Caco-2 (cell line): ENCODE results near the gene PLD2. TPM values are rescaled to one million over a fixed set of nuclear protein-coding genes. Genes with fewer than 3 reads are reported as not detected.

Source experiments
- BruUV-seq: library from RNA; stranded (reverse); fragments of 400-500 nt; replicated peaks from 2 replicates; lab custom pipeline; 2021; lab: Mats Ljungman, UMichigan
- CTCF ChIA-PET: fragments of 300-600 bp; sonication (Branson Sonifier 250); formaldehyde crosslinking; loops from one replicate; lab custom pipeline; 2022; ENCODE audit warnings: antibody characterized with exemption; lab: Charles Lee
- POLR2A ChIA-PET: fragments of 300-600 bp; sonication (Branson Sonifier 250); formaldehyde crosslinking; loops from one replicate; lab custom pipeline; 2022; ENCODE audit warnings: antibody characterized with exemption; lab: Charles Lee
- DNase-seq, 2 experiments: peaks; one replicate each; pipeline versions ENCODE4 v3.0.0 to v3.0.0-alpha.2; 2020 to 2022
- H3K27me3 ChIP-seq: replicated peaks from 2 replicates; pipeline ENCODE4 v1.6.0; 2011; ENCODE audit warnings: low read length; ENCODE audit not compliant: control insufficient read depth, insufficient read depth
- H3K36me3 ChIP-seq: 2 replicates; pipeline ENCODE4 v1.5.1; 2011; ENCODE audit warnings: low read length; ENCODE audit not compliant: control insufficient read depth, insufficient read depth
- H3K4me1 ChIP-seq: fragments of 250-450 bp; sonication (Bioruptor Pico); 2 replicates; pipeline ENCODE4 v1.5.1; 2020; ENCODE audit warnings: mild to moderate bottlenecking
- H3K4me3 ChIP-seq: 2 replicates; pipeline ENCODE4 v1.5.1; 2011; ENCODE audit warnings: low read depth, mild to moderate bottlenecking, control low read depth, low read length
- H3K9me3 ChIP-seq: fragments of 250-450 bp; sonication (Bioruptor Pico); 2 replicates; pipeline ENCODE4 v1.5.1; 2020; ENCODE audit warnings: mild to moderate bottlenecking, moderate library complexity
- H3K27ac Mint-ChIP-seq: one replicate; pipeline ENCODE4 v1.8.0; 2022; ENCODE audit warnings: mixed read lengths; ENCODE audit not compliant: unreplicated experiment
- H3K27me3 Mint-ChIP-seq: one replicate; pipeline ENCODE4 v1.8.0; 2022; ENCODE audit warnings: mixed read lengths; ENCODE audit not compliant: insufficient read depth, unreplicated experiment
- H3K36me3 Mint-ChIP-seq: one replicate; pipeline ENCODE4 v1.8.0; 2022; ENCODE audit warnings: mild to moderate bottlenecking, mixed read lengths; ENCODE audit not compliant: insufficient read depth, unreplicated experiment
- H3K4me1 Mint-ChIP-seq: one replicate; pipeline ENCODE4 v1.8.0; 2022; ENCODE audit warnings: low read depth, mixed read lengths; ENCODE audit not compliant: unreplicated experiment
- H3K4me3 Mint-ChIP-seq: one replicate; pipeline ENCODE4 v1.8.0; 2022; ENCODE audit warnings: mild to moderate bottlenecking, moderate library complexity, mixed read lengths; ENCODE audit not compliant: unreplicated experiment
- H3K9me3 Mint-ChIP-seq: one replicate; pipeline ENCODE4 v1.8.0; 2022; ENCODE audit warnings: mixed read lengths; ENCODE audit not compliant: unreplicated experiment
- intact Hi-C: fragments of 100-400 bp; cut with micrococcal nuclease; formaldehyde crosslinking; loops from one replicate; pipeline ENCODE4 v1.10.0; 2022; ENCODE audit not compliant: unreplicated experiment
- total RNA-seq: library from RNA; stranded (reverse); gene quantifications from 2 replicates; pipeline ENCODE4 v1.2.3, GENCODE V29; 2022
- TF ChIP-seq, protein P1 (sequence below), 2 experiments: fragments of 200-600 bp in 1 of 2; IDR thresholded peaks; 1 replicate in 1 of 2; 2 replicates in 1 of 2; pipeline versions ENCODE4 v1.5.1 to v1.8.0; 2011 to 2022; ENCODE audit warnings: antibody characterized with exemption in 1 of 2, control low read depth in 1 of 2, inconsistent platforms in 1 of 2, low read depth in 1 of 2, low read length in 1 of 2, mild to moderate bottlenecking in 1 of 2, moderate library complexity in 1 of 2; ENCODE audit not compliant: insufficient read depth in 1 of 2, severe bottlenecking in 1 of 2, unreplicated experiment in 1 of 2

Gene PLD2
- total RNA-seq, 1 experiment from 2014 or later, result 47.2 TPM

DNA sequence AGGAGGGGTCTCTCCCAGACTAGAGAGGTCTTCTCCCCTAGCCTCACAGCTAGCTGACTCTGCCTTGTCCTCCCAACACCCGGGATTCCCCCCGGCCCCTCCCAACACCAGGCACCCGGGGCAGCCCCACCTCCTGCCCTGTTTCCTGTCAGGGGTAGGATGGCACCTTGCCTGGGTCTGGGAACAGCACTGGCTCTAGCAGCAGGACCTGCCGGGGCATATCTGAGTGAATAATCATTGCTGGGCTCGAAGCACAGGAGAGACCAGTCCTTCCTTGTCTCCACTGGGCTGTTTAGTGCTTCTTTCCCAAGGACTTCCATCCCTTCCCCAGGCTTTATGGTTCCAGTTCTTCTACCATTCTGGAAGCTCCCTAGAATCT, 51.9 kb downstream of the PLD2 start:
- H3K4me1 ChIP-seq, result peaks cover 9% of the 10 kb centered on the region
- intact Hi-C loops, result no loop called here
- H3K27me3 ChIP-seq, result no peaks in the 10 kb centered on the region
- TF ChIP-seq, protein P1, sequence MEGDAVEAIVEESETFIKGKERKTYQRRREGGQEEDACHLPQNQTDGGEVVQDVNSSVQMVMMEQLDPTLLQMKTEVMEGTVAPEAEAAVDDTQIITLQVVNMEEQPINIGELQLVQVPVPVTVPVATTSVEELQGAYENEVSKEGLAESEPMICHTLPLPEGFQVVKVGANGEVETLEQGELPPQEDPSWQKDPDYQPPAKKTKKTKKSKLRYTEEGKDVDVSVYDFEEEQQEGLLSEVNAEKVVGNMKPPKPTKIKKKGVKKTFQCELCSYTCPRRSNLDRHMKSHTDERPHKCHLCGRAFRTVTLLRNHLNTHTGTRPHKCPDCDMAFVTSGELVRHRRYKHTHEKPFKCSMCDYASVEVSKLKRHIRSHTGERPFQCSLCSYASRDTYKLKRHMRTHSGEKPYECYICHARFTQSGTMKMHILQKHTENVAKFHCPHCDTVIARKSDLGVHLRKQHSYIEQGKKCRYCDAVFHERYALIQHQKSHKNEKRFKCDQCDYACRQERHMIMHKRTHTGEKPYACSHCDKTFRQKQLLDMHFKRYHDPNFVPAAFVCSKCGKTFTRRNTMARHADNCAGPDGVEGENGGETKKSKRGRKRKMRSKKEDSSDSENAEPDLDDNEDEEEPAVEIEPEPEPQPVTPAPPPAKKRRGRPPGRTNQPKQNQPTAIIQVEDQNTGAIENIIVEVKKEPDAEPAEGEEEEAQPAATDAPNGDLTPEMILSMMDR (IDR thresholded peaks at IDR 0.05; ENCODE audit: insufficient read depth in 1 of 2, low read depth in 1 of 2, low read length in 1 of 2, severe bottlenecking in 1 of 2, unreplicated experiment in 1 of 2), result no peak
- Mint-ChIP-seq H3K36me3 (peaks cover 18% of the 10 kb centered on the region), H3K4me1 (peaks cover 18% of the 10 kb centered on the region), H3K9me3 (no peaks in the 10 kb centered on the region), H3K27ac (no peak overlapping the region), H3K27me3 (no peaks in the 10 kb centered on the region), H3K4me3 (no peak overlapping the region)
- BruUV-seq, result no TSS peak
- ChIA-PET POLR2A (interaction anchor here (0.6 kb wide), 1 partner anchor 52 kb away, joined by 4 read pairs; no protein-coding TSS in a partner anchor), CTCF (no interaction called here)
- H3K9me3 ChIP-seq, result no peaks in the 10 kb centered on the region
- no peak overlapping the region for H3K4me3 ChIP-seq
- no peaks in the 10 kb centered on the region for H3K36me3 ChIP-seq
- no peak for DNase-seq

DNA sequence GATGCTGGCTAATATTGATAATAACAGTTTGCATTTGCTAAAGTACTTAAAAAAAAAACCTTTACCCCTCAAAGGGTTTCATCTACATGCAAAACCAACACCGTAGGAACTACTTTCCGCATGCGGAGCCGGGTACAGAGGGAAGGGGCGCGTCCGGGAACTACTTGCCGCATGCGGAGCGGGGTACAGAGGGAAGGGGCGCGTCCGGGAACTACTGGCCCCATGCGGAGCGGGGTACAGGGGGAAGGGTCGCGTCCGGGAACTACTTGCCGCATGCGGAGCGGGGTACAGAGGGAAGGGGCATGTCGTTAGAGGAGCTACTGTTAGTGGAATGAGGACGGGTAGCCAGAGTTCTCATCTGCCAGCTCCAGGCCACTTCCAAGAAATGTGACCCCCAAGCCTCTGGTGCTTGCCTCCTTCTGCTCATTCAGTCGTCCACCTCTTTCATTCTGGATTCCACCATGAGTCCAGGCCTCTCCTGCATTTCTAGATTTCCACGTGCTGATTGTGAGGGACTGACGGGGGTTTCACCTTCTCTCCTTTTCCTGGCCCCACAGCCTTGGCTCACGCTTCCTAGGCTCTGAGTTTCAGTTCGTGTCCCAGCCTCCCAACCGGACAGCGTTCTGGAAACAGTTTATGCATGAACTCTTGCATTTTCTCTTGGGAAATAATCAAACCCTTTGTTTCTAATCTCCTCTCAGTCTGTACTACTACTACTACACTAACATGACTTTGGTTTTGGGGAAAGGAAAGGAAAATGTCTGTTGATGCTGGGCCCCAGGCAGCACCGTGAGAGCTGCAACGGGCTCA, 53.1 kb downstream of the PLD2 start:
- H3K9me3 Mint-ChIP-seq, result no peaks in the 10 kb centered on the region
- no peaks in the 10 kb centered on the region for H3K9me3 ChIP-seq
- H3K4me1 ChIP-seq, result no peaks in the 10 kb centered on the region
- no peak overlapping the region for H3K4me3 ChIP-seq
- no TSS peak for BruUV-seq
- H3K4me3 Mint-ChIP-seq, result no peak overlapping the region
- intact Hi-C loops, result no loop called here
- TF ChIP-seq, protein P1 (IDR thresholded peaks at IDR 0.05; ENCODE audit: insufficient read depth in 1 of 2, low read depth in 1 of 2, low read length in 1 of 2, severe bottlenecking in 1 of 2, unreplicated experiment in 1 of 2), result no peak
- peak overlapping the region; percentile 58 for H3K27ac Mint-ChIP-seq
- H3K36me3 Mint-ChIP-seq, result peaks cover 11% of the 10 kb centered on the region
- no peaks in the 10 kb centered on the region for H3K27me3 Mint-ChIP-seq
- H3K27me3 ChIP-seq, result no peaks in the 10 kb centered on the region
- peaks cover 8% of the 10 kb centered on the region for H3K4me1 Mint-ChIP-seq
- DNase-seq, result no peak
- no peaks in the 10 kb centered on the region for H3K36me3 ChIP-seq
- CTCF ChIA-PET, result no interaction called here
- POLR2A ChIA-PET, result interaction anchor here (0.6 kb wide), 1 partner anchor 54 kb away, joined by 4 read pairs; no protein-coding TSS in a partner anchor

DNA sequence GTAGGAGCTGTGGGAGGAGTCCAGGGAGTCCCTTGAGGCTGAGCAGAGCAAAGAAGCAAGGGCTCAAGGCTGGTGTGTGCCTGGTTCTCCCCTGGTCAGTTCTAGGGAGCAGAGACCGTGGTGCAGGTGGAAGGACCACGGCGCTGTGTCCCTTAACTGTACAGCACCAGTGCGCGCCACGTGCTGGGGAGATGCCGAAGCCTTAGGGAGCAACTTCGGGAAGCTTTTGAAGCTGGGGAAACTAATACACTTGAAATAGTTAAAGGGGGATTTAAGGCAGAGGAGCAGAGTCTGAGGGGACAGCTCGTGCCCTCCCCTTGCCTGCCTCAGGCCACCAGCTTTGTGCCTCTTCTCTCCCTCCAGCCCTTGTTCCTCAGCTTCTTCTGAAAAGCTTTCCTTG, 53.7 kb downstream of the PLD2 start:
- ChIA-PET CTCF (no interaction called here), POLR2A (no interaction called here)
- TF ChIP-seq, protein P1 (IDR thresholded peaks at IDR 0.05; ENCODE audit: insufficient read depth in 1 of 2, low read depth in 1 of 2, low read length in 1 of 2, severe bottlenecking in 1 of 2, unreplicated experiment in 1 of 2), result no peak
- Mint-ChIP-seq H3K36me3 (peaks cover 11% of the 10 kb centered on the region), H3K4me1 (peaks cover 8% of the 10 kb centered on the region), H3K27ac (no peak overlapping the region), H3K9me3 (no peaks in the 10 kb centered on the region), H3K4me3 (no peak overlapping the region), H3K27me3 (no peaks in the 10 kb centered on the region)
- intact Hi-C loops, result no loop called here
- no TSS peak for BruUV-seq
- Histone ChIP-seq H3K27me3 (no peaks in the 10 kb centered on the region), H3K4me1 (no peaks in the 10 kb centered on the region), H3K9me3 (no peaks in the 10 kb centered on the region), H3K36me3 (no peaks in the 10 kb centered on the region), H3K4me3 (no peak overlapping the region)
- no peak for DNase-seq
